Skeletal muscle tissue (tissue), 4 donors: ENCODE measurements around the gene CEACAM21. TPM values are rescaled to one million over a fixed set of nuclear protein-coding genes. Genes with fewer than 3 reads are reported as not detected.

Experiments used
- H3K27ac ChIP-seq: one replicate; pipeline ENCODE4 v1.7.0; 2013; ENCODE audit warnings: mild to moderate bottlenecking, low read depth, low read length, inconsistent platforms
- H3K27me3 ChIP-seq, 3 donors: one replicate each; pipeline ENCODE4 v1.7.0; 2013; ENCODE audit warnings: low read length in 3 of 3; ENCODE audit not compliant: control insufficient read depth in 3 of 3, insufficient read depth in 3 of 3
- H3K36me3 ChIP-seq, 3 donors: one replicate each; pipeline ENCODE4 v1.7.0; 2013; ENCODE audit warnings: low read length in 3 of 3; ENCODE audit not compliant: control insufficient read depth in 3 of 3, insufficient read depth in 3 of 3
- H3K4me1 ChIP-seq, 3 donors: one replicate each; pipeline ENCODE4 v1.7.0; 2013; ENCODE audit warnings: low read length in 3 of 3, mild to moderate bottlenecking in 3 of 3; ENCODE audit not compliant: control insufficient read depth in 3 of 3, insufficient read depth in 3 of 3
- H3K4me3 ChIP-seq, 3 donors: one replicate each; pipeline ENCODE4 v1.7.0; 2013; ENCODE audit warnings: low read length in 3 of 3
- H3K9ac ChIP-seq, 3 donors: one replicate each; pipeline ENCODE4 v1.7.0; 2013; ENCODE audit warnings: low read length in 3 of 3, mild to moderate bottlenecking in 3 of 3, moderate library complexity in 2 of 3, low read depth in 1 of 3
- H3K9me3 ChIP-seq, 3 donors: one replicate each; pipeline ENCODE4 v1.7.0; 2013; ENCODE audit warnings: low read length in 3 of 3; ENCODE audit not compliant: control insufficient read depth in 3 of 3
- total RNA-seq: library from RNA; depleted of rRNA; stranded (reverse); fragments of >200 nt; gene quantifications from one replicate; pipeline ENCODE4 v1.2.3, GENCODE V29; 2014
- donor health status: Osteomylitis.

The CEACAM21 gene
- total RNA-seq, 1 donor from 2014 or later, result 1.6 TPM

- Histone ChIP-seq H3K4me1 (no peaks in the 10 kb centered on the region), H3K9me3 (peaks cover 0 to 2% (median 0%) of the 10 kb centered on the region in 3 donors), H3K9ac (no peak overlapping the region), H3K4me3 (no peak overlapping the region), H3K36me3 (no peaks in the 10 kb centered on the region), H3K27ac (no peak overlapping the region), H3K27me3 (peaks cover 0 to 7% (median 4%) of the 10 kb centered on the region in 3 donors)
Observed at GRCh38 chr19:41610789-41611188, 34.8 kb downstream of the CEACAM21 start.

DNA sequence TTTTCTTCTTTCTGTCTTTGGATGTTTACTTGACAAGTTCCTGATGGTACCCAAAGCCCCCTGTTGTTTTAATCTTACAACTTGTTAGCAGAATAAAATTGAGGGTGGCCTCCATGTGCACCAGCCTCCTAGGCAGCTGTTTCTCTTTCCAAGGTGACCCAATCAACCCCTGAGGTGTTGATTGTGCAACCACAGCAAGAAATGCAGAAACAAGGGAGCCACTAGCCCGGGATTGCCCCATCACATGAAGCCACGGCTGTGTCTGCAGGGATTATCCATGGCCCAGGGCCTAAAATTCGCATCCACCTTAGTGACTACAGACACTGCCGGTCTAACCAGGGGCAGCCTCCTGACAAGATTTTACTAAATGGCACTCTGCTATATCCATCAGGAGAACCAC is 36.5 kb downstream of the CEACAM21 start:
- H3K9me3 ChIP-seq, result peaks cover 0 to 2% (median 0%) of the 10 kb centered on the region in 3 donors
- H3K9ac ChIP-seq, result no peak overlapping the region
- H3K27ac ChIP-seq, result no peak overlapping the region
- peaks cover 0 to 10% (median 4%) of the 10 kb centered on the region in 3 donors for H3K27me3 ChIP-seq
- no peaks in the 10 kb centered on the region for H3K4me1 ChIP-seq
- no peak overlapping the region for H3K4me3 ChIP-seq
- no peaks in the 10 kb centered on the region for H3K36me3 ChIP-seq

GRCh38 chr19:41615207-41615606 is 39.2 kb downstream of the CEACAM21 start:
- Histone ChIP-seq H3K4me1 (no peaks in the 10 kb centered on the region), H3K36me3 (no peaks in the 10 kb centered on the region), H3K9me3 (peaks cover 0 to 2% (median 0%) of the 10 kb centered on the region in 3 donors), H3K9ac (no peak overlapping the region), H3K27ac (no peak overlapping the region), H3K27me3 (peaks cover 0 to 10% (median 4%) of the 10 kb centered on the region in 3 donors), H3K4me3 (no peak overlapping the region)

DNA sequence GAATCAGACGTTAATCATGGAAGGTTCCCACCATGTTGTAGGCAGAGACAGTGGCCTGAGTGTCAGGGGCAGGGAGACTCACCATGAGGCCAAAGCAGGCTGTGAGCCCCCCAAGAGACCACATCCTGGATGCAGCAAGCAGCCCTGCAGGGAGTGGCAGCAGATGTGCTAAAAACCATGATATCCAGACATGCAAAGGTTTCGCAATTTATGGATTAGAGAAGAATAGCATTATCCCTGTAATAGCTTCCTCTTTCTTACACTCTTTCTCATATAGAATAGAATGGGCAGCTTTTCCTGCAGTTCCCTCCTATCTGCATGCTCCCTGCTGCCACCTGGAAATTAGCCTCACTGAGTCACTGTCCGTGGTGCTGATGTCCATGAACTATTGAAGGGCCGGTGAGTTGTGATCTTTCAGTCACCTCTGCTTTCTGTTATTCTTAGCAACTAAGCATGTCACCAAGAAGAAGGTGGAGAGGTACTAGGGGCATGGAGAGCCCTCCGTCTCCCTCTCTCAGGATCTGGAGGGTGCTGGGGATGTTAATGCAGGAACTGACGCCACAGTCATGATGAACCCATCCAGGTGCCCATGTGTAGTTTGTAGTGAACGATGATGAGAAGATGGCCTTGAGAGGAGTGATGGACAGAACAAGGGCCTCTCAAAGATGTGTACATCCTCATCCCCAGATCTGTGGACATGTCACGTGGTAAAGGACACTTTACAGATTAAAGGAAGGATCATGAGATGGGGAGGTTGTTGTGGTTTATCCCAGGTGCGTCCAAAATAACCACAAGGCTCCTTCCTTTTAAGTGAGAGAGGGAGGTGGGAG is 41.0 kb downstream of the CEACAM21 start:
- H3K4me3 ChIP-seq, result no peak overlapping the region
- peaks cover 0 to 10% (median 10%) of the 10 kb centered on the region in 3 donors for H3K27me3 ChIP-seq
- no peak overlapping the region for H3K27ac ChIP-seq
- no peaks in the 10 kb centered on the region for H3K36me3 ChIP-seq
- H3K9me3 ChIP-seq, result peaks cover 0 to 2% (median 0%) of the 10 kb centered on the region in 3 donors
- no peaks in the 10 kb centered on the region for H3K4me1 ChIP-seq
- H3K9ac ChIP-seq, result no peak overlapping the region

GRCh38 chr19:41617941-41618730 is 42.2 kb downstream of the CEACAM21 start:
- no peaks in the 10 kb centered on the region for H3K36me3 ChIP-seq
- H3K9me3 ChIP-seq, result peaks cover 0 to 2% (median 0%) of the 10 kb centered on the region in 3 donors
- no peaks in the 10 kb centered on the region for H3K4me1 ChIP-seq
- no peak overlapping the region for H3K27ac ChIP-seq
- H3K4me3 ChIP-seq, result no peak overlapping the region
- H3K27me3 ChIP-seq, result peaks cover 0 to 8% (median 6%) of the 10 kb centered on the region in 3 donors
- H3K9ac ChIP-seq, result no peak overlapping the region

- Histone ChIP-seq H3K9me3 (no peaks in the 10 kb centered on the region), H3K36me3 (no peaks in the 10 kb centered on the region), H3K9ac (no peak overlapping the region), H3K27me3 (peaks cover 0 to 8% (median 6%) of the 10 kb centered on the region in 3 donors), H3K27ac (no peak overlapping the region), H3K4me1 (no peaks in the 10 kb centered on the region), H3K4me3 (no peak overlapping the region)
Observed at GRCh38 chr19:41619018-41619556, 43.1 kb downstream of the CEACAM21 start.

- Histone ChIP-seq H3K4me1 (no peaks in the 10 kb centered on the region), H3K36me3 (no peaks in the 10 kb centered on the region), H3K9ac (no peak overlapping the region), H3K9me3 (no peaks in the 10 kb centered on the region), H3K27me3 (peaks cover 0 to 13% (median 6%) of the 10 kb centered on the region in 3 donors), H3K27ac (no peak overlapping the region), H3K4me3 (no peak overlapping the region)
Observed at GRCh38 chr19:41620171-41620570, 44.2 kb downstream of the CEACAM21 start.

DNA sequence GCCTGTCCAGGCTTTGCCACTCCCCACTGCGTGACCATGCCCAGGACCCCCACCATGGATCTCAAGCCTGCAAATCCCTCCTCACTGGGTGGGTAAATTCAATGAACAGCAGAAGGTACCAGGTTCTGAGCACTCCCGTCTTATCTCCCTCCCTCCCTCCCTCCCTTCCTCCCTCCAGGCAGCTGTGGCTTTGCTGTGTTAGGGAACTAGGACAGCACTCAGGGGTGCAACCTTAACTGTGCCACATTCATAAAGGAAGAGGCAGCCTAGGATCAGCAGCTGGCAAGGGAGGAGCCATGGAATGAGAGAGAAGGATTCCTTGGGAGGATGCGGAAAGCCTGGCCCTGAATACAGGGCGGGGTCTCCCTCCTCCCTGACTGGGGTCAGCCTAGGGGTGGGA is 45.3 kb downstream of the CEACAM21 start:
- Histone ChIP-seq H3K4me3 (no peak overlapping the region), H3K9me3 (no peaks in the 10 kb centered on the region), H3K27ac (no peak overlapping the region), H3K36me3 (no peaks in the 10 kb centered on the region), H3K9ac (no peak overlapping the region), H3K4me1 (no peaks in the 10 kb centered on the region), H3K27me3 (peaks cover 0 to 11% (median 8%) of the 10 kb centered on the region in 3 donors)

- no peak overlapping the region for H3K27ac ChIP-seq
- no peaks in the 10 kb centered on the region for H3K9me3 ChIP-seq
- H3K4me1 ChIP-seq, result no peaks in the 10 kb centered on the region
- H3K27me3 ChIP-seq, result peaks cover 0 to 13% (median 8%) of the 10 kb centered on the region in 3 donors
- H3K4me3 ChIP-seq, result no peak overlapping the region
- H3K9ac ChIP-seq, result no peak overlapping the region
- H3K36me3 ChIP-seq, result no peaks in the 10 kb centered on the region
Observed at GRCh38 chr19:41621654-41622053, 45.7 kb downstream of the CEACAM21 start.
